ENCODE data around the gene ADISSP.

- TF ChIP-seq EP300 (IDR thresholded peaks at IDR 0.05) (no peak), CTCF (IDR thresholded peaks at IDR 0.05) (no peak)
Observed at GRCh38 chr20:3710011-3710466, 57.5 kb downstream of the ADISSP start.

Measured in gastroesophageal sphincter (tissue), 3 donors.